ENCODE data around the gene GALK2.
"Not testable (repeated sequence)": the region's sequence is repeated elsewhere in the genome, so short reads cannot be mapped to it uniquely, and the experiment has no call there.

GALK2 gene

GRCh38 chr15:49225572-49226281, 55.7 kb downstream of the GALK2 start:
- no peak for DNase-seq

- no peak for DNase-seq
Observed at GRCh38 chr15:49227602-49228001, 57.6 kb downstream of the GALK2 start.

- DNase-seq, result no peak
Observed at GRCh38 chr15:49229922-49230321, 59.9 kb downstream of the GALK2 start.

- no peak for DNase-seq
Observed at GRCh38 chr15:49232236-49232806, 62.3 kb downstream of the GALK2 start.

- no peak for DNase-seq
Observed at GRCh38 chr15:49235446-49236124, 65.5 kb downstream of the GALK2 start.

- DNase-seq, result no peak
Observed at GRCh38 chr15:49236869-49237268, 66.8 kb downstream of the GALK2 start.

GRCh38 chr15:49238342-49238741, 68.3 kb downstream of the GALK2 start:
- DNase-seq, result no peak

GRCh38 chr15:49239105-49239504, 69.1 kb downstream of the GALK2 start:
- DNase-seq, result no peak

- DNase-seq, result no peak
Observed at GRCh38 chr15:49242820-49243219, 72.8 kb downstream of the GALK2 start.

GRCh38 chr15:49247556-49248110, 77.6 kb downstream of the GALK2 start:
- DNase-seq, result no peak

GRCh38 chr15:49248291-49248690, 78.2 kb downstream of the GALK2 start:
- DNase-seq, result no peak

GRCh38 chr15:49255966-49256759, 86.1 kb downstream of the GALK2 start:
- no peak for DNase-seq

GRCh38 chr15:49265117-49265516, 95.1 kb downstream of the GALK2 start:
- DNase-seq, result not testable (repeated sequence)

GRCh38 chr15:49265911-49266310, 95.9 kb downstream of the GALK2 start:
- DNase-seq, result no peak

- no peak for DNase-seq
Observed at GRCh38 chr15:49270541-49271421, 100.7 kb downstream of the GALK2 start.

GRCh38 chr15:49273734-49274318, 103.8 kb downstream of the GALK2 start:
- DNase-seq, result no peak

- no peak for DNase-seq
Observed at GRCh38 chr15:49278751-49279150, 108.7 kb downstream of the GALK2 start.

GRCh38 chr15:49279521-49280456, 109.7 kb downstream of the GALK2 start:
- no peak for DNase-seq

- DNase-seq, result no peak
Observed at GRCh38 chr15:49282366-49282765, 112.3 kb downstream of the GALK2 start.

- no peak for DNase-seq
Observed at GRCh38 chr15:49286649-49287404, 116.8 kb downstream of the GALK2 start.

Data from activated effector memory CD4-positive, alpha-beta T cell treated with Interleukin-2 at 50 U/mL for 16 hours (primary cell).